ENCODE results near the gene HMCES. TPM values are rescaled to one million over a fixed set of nuclear protein-coding genes. Genes with fewer than 3 reads are reported as not detected.
"Not testable (repeated sequence)": the region's sequence is repeated elsewhere in the genome, so short reads cannot be mapped to it uniquely, and the experiment has no call there.

Gene HMCES
- total RNA-seq, 2 experiments from 2014 or later = 58.2 to 62.2 TPM

DNA sequence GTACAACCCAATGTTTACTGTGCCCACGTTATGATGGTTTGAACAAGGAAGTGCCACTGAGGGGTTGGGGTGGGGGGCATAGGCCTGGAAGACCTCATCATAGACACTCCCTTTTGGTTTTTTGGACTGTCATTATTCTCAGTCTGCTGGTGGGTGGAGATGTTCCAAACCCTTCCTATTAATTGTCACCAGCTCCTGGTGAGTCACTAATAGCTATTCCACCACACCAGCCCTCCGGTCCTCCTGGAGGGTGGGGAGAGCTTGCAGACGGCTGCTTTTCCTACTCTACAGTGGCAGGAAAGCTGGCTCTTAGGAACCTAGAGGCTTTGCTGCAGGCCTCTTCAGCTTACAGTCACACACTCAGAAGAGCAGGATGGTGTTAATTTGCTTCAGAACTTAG lies 38.2 kb upstream of the HMCES start:
- Mint-ChIP-seq H3K4me1 (ENCODE audit: low read depth) (peaks cover 45% of the 10 kb centered on the region), H3K4me3 (no peak overlapping the region), H3K9me3 (ENCODE audit: insufficient read depth) (no peaks in the 10 kb centered on the region), H3K27me3 (ENCODE audit: low read depth) (no peaks in the 10 kb centered on the region), H3K27ac (peak overlapping the region; percentile 93), H3K36me3 (ENCODE audit: low read depth) (peaks cover 8% of the 10 kb centered on the region)
- POLR2A ChIA-PET = interaction anchor here (0.6 to 3.3 kb wide), 7 partner anchors 9 to 119 kb away, joined by 3 to 36 read pairs (median 5); partner anchors contain the start of genes CNBP, COPG1 and RAB43
- no peak for ATAC-seq
- no peak for DNase-seq
- CTCF ChIA-PET = interaction anchor here (0.6 to 4.3 kb wide), 9 partner anchors 13 to 270 kb away, joined by 3 to 23 read pairs (median 4); partner anchors contain the start of gene CNBP

DNA sequence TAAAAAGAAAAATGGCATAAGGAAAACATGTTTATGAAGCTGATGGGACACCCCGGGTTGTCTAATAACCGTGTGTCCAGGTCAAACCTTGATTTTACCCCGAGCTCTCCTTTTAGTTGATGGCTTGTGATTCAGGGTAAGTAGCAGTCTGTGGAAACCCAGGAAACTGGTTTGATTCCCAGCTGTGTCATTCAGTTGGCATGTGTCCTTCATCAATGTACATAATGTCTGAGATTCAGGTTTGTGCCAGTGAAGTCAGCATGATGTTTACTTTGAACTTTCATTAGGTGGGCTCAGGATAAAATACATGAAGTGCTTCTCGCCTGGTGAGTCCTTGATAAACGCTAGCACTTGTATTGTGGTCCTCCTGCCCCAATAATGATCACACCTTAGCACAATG lies 33.5 kb upstream of the HMCES start:
- Mint-ChIP-seq H3K4me1 (ENCODE audit: low read depth) (peaks cover 40% of the 10 kb centered on the region), H3K27ac (peak overlapping the region; percentile 60), H3K27me3 (ENCODE audit: low read depth) (no peaks in the 10 kb centered on the region), H3K36me3 (ENCODE audit: low read depth) (peaks cover 13% of the 10 kb centered on the region), H3K4me3 (no peak overlapping the region), H3K9me3 (ENCODE audit: insufficient read depth) (no peaks in the 10 kb centered on the region)
- CTCF ChIA-PET = interaction anchor here (0.6 to 4.3 kb wide), 38 partner anchors 8 to 369 kb away, joined by 3 to 90 read pairs (median 5); partner anchors contain the start of genes CFAP92, CNBP and RAB43
- DNase-seq = no peak
- POLR2A ChIA-PET = interaction anchor here (0.7 to 2.6 kb wide), 8 partner anchors 8 to 275 kb away, joined by 3 to 15 read pairs (median 4); partner anchors contain the start of genes CNBP and RAB43
- ATAC-seq = no peak

DNA sequence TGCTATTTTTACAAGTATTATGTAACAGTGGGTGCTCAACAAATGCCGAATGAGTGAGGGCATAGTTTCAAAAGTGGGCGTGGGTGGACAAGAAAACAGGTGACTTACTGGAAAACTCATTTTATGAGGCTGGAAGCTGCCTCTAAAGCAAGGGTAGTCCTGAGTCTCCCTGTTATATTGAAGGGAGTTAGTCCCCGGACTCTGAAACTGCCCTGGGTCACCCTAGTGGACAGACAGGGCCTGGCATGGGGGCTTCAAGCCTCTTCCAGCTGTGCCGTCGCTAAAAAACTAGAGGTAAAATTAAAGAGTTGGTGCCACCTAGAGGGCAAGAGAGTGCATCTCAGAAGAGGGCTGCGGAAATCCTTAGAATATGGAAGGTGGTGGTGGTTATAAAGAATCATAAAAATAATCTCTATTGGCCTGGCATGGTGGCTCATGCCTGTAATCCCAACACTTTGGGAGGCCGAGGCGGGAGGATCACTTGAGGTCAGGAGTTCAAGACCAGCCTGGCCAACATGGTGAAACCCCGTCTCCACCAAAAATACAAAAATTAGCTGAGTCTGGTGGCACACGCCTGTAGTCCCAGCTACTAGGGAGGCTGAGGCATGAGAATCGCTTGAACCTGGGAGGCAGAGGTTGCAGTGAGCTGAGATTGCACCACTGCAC lies 32.9 kb upstream of the HMCES start:
- ChIA-PET CTCF (interaction anchor here (0.6 to 4.3 kb wide), 45 partner anchors 9 to 370 kb away, joined by 3 to 90 read pairs (median 5); partner anchors contain the start of genes CFAP92, CNBP and RAB43), POLR2A (interaction anchor here (0.7 to 2.6 kb wide), 8 partner anchors 9 to 276 kb away, joined by 3 to 15 read pairs (median 6); partner anchors contain the start of genes CNBP and RAB43)
- Mint-ChIP-seq H3K4me1 (ENCODE audit: low read depth) (peaks cover 39% of the 10 kb centered on the region), H3K27ac (peak overlapping the region; percentile 60), H3K36me3 (ENCODE audit: low read depth) (peaks cover 19% of the 10 kb centered on the region)
- H3K4me3 Mint-ChIP-seq; H3K27me3 Mint-ChIP-seq (ENCODE audit: low read depth); H3K9me3 Mint-ChIP-seq (ENCODE audit: insufficient read depth): not testable (repeated sequence)
- DNase-seq = peak; percentile 87
- peak; percentile 75 for ATAC-seq

DNA sequence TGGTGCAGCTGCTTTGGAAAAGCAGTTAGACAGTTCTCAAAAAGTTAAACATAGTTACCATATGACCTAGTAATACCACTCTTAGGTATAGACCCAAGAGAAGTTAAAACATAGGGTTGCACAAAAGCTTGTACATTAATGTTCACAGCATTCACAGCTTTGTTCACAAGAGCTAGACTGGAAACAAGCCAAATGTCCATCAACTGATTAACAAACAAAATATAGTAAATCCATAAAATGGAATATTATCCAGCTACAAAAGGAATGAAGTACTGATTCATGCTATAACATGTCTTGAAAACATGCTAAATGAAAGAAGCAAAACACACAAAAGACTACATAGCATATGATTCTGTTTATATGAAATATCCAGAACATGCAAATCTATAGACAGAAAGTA lies 32.0 kb upstream of the HMCES start:
- Mint-ChIP-seq H3K9me3 (ENCODE audit: insufficient read depth) (no peaks in the 10 kb centered on the region), H3K27ac (no peak overlapping the region), H3K4me1 (ENCODE audit: low read depth) (peaks cover 37% of the 10 kb centered on the region), H3K36me3 (ENCODE audit: low read depth) (peaks cover 20% of the 10 kb centered on the region), H3K27me3 (ENCODE audit: low read depth) (no peaks in the 10 kb centered on the region), H3K4me3 (no peak overlapping the region)
- no peak for DNase-seq
- ChIA-PET POLR2A (interaction anchor here (0.6 to 2.6 kb wide), 6 partner anchors 10 to 230 kb away, joined by 3 to 15 read pairs (median 6); partner anchors contain the start of gene CNBP), CTCF (interaction anchor here (0.8 to 4.3 kb wide), 33 partner anchors 8 to 369 kb away, joined by 3 to 90 read pairs (median 7); partner anchors contain the start of genes CFAP92, CNBP and RAB43)
- ATAC-seq = no peak

DNA sequence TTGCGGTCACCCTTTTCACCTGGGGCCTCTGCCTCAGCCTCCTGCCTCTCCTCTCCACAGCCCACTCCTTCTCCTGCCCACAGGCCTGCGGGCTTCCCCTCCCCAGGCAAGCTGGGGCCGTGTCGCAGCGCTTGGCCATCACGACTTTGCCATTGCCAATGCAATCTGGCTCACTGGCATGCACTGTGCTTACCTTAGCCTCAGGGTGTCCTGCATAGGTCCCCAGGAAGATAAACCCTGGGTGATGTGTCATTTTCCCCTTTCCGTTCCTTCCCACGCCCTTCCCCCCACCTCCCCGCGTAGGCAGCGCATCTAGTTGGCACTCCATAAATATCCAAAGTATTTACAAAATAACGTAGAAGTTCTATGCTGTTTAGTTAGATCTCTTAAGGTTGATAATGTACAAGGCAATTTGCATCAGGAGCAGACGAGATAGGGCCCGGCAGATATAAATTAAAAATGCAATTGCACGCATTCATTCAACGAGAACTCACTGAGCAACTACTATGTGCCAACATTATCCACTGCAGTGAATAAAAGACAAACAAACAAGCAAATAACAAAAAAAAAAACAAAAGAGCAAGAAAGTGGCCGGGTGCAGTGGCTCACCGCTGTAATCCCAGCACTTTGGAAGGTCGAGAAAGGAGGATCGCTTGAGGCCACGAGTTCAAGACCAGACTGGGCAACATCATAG lies 30.2 kb upstream of the HMCES start:
- Mint-ChIP-seq H3K4me3 (peak overlapping the region; percentile 88), H3K9me3 (ENCODE audit: insufficient read depth) (no peaks in the 10 kb centered on the region), H3K4me1 (ENCODE audit: low read depth) (peaks cover 43% of the 10 kb centered on the region), H3K36me3 (ENCODE audit: low read depth) (peaks cover 36% of the 10 kb centered on the region), H3K27ac (peak overlapping the region; percentile 94), H3K27me3 (ENCODE audit: low read depth) (no peaks in the 10 kb centered on the region)
- no peak for DNase-seq
- no peak for ATAC-seq
- ChIA-PET POLR2A (interaction anchor here (0.8 to 2.7 kb wide), 12 partner anchors 9 to 328 kb away, joined by 3 to 19 read pairs (median 4); partner anchors contain the start of genes CNBP and RAB43), CTCF (interaction anchor here (0.6 to 4.3 kb wide), 10 partner anchors 18 to 278 kb away, joined by 3 to 78 read pairs (median 8); partner anchors contain the start of gene RAB43)

DNA sequence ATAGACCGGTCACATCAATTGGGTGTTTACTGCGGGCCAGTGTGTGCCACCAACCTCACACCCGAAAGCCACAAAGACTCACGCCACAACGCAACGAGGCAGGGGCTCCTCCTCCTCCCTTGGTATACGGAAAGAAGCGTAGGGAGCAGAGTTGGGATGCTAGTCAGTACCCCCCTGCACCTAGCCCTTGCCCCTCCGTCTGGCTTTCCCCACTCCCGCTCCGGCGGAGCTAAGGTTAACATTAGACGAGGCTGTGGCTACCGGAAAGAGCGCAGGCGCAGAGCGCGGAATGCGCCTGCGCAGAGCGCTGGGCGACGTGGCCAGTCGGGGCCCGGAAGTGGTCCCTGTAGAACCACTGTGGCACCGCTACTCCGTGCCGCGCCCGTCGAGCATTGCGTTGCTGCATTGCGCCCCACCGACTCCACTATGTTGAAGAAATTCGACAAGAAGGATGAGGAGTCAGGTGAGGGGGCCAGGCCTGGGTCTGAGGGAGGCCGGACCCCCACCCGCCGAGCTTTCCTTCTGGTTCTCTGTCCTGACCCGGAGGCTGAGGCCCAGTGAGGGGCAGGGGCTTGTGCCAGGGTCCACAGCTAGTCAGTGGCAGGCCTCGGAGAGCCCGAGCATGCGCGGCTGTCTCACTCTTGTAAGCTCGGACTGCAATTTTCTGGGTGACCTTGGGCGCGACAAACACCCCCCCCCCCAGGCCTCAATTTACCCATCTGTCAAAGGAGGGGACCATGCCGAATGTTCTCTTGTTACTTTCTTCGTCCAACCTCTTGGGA lies 29.2 kb upstream of the HMCES start, which contains the start of gene COPG1:
Gene COPG1 (plus strand): TSS at position 323 of the 782 bp plus-strand sequence. CDS start 104 bp downstream, at position 427.
- DNase-seq = peak; percentile 90
- Mint-ChIP-seq H3K27me3 (ENCODE audit: low read depth) (no peaks in the 10 kb centered on the region), H3K4me3 (peak within 1 kb of the TSS; percentile 88), H3K4me1 (ENCODE audit: low read depth) (peaks cover 43% of the 10 kb centered on the region), H3K9me3 (ENCODE audit: insufficient read depth) (no peaks in the 10 kb centered on the region), H3K36me3 (ENCODE audit: low read depth) (peaks cover 44% of the 10 kb centered on the region), H3K27ac (peak within 1 kb of the TSS; percentile 94)
- POLR2A ChIA-PET = interaction anchor here (0.6 to 2.7 kb wide), 21 partner anchors 10 to 400 kb away, joined by 3 to 19 read pairs (median 3); partner anchors contain the start of genes CNBP, ISY1 and RAB43
- CTCF ChIA-PET = interaction anchor here (1.2 to 3.6 kb wide), 7 partner anchors 11 to 374 kb away, joined by 3 to 17 read pairs (median 5); no protein-coding TSS in a partner anchor
- ATAC-seq = peak; percentile 87

DNA sequence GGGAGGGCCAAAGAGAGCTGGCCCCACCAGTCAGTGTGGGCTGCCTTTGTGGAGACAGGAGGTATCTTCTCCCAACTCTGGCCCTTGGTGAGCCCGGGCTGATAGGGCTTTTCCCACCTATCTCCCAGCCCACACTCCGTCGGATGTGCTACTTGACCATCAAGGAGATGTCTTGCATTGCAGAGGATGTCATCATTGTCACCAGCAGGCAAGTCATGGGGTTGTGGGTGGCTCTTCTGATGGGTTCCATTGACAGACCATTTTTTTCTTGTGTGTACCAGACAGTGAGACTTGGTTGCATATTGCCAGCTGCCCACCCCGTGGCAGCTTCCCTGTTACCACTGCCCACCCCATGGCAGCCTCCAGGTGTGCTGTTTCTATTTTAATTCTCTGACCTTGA lies 25.9 kb upstream of the HMCES start:
- peaks cover 26% of the 10 kb centered on the region for H3K4me1 Mint-ChIP-seq (ENCODE audit: low read depth)

DNA sequence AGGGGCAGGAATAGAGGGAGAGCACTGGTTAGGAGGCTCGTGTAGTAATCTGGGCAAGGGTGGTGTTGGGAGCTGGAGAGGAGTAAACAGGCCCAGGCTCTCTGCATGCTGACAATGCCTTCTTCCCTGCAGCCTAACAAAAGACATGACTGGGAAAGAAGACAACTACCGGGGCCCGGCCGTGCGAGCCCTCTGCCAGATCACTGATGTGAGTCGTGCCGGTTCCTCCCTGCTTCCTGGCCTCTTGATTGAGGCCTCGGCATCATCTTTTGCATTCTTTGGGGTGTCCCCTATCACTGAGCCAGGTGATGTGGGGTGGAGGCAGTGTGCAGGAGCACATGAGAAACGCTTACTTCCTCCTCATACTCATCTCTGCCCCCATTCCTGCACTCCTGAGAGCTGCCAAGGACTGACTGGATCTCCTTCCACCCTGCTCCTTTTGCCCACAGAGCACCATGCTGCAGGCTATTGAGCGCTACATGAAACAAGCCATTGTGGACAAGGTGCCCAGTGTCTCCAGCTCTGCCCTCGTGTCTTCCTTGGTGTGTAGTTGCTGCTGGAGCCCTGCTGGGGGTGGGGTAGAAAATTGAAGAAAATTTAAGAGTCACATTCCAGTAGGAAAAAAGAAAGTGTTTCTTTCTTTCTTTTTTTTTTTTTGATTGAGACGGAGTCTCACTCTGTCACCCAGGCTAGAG lies 24.0 kb upstream of the HMCES start:
- peaks cover 81% of the 10 kb centered on the region for H3K36me3 Mint-ChIP-seq (ENCODE audit: low read depth)
- POLR2A ChIA-PET = interaction anchor here (0.6 to 1.8 kb wide), 2 partner anchors 34 to 61 kb away, joined by 4 to 7 read pairs; a partner anchor contains a TSS
- ATAC-seq (no peak), DNase-seq (no peak)
- no peaks in the 10 kb centered on the region for H3K9me3 Mint-ChIP-seq (ENCODE audit: insufficient read depth)
- H3K27ac Mint-ChIP-seq = no peak overlapping the region
- no peak overlapping the region for H3K4me3 Mint-ChIP-seq
- no peaks in the 10 kb centered on the region for H3K27me3 Mint-ChIP-seq (ENCODE audit: low read depth)
- CTCF ChIA-PET = no interaction called here
- H3K4me1 Mint-ChIP-seq (ENCODE audit: low read depth) = peaks cover 13% of the 10 kb centered on the region

More for the DNA sequence above, 25.9 kb upstream of the HMCES start:
- ATAC-seq (no peak), DNase-seq (no peak)
- CTCF ChIA-PET = interaction anchor here (0.9 to 2.2 kb wide), 3 partner anchors 70 to 283 kb away, joined by 3 to 12 read pairs (median 9); no protein-coding TSS in a partner anchor
- no peaks in the 10 kb centered on the region for H3K9me3 Mint-ChIP-seq (ENCODE audit: insufficient read depth)
- POLR2A ChIA-PET = no interaction called here
- no peaks in the 10 kb centered on the region for H3K27me3 Mint-ChIP-seq (ENCODE audit: low read depth)
- H3K36me3 Mint-ChIP-seq (ENCODE audit: low read depth) = peaks cover 73% of the 10 kb centered on the region
- no peak overlapping the region for H3K4me3 Mint-ChIP-seq
- H3K27ac Mint-ChIP-seq = no peak overlapping the region

DNA sequence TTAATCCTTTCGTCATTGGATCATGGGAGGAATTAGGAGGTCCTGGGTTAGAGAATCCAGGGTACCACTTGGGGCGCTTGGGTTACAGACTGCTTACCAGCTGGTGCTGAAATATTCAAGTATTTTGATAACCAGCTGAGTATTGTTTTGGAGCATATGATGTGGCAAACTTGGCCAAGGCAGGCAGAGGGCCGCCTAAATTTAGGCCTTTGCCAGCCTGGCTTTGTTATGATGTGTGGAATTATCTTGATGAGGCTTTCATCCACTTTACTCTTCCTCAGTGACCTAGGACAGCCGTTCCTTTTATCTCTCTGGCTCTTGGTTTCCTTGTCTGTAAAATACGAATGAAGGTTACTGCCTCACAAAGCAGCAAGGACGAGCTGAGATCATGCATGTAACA lies 22.4 kb upstream of the HMCES start:
- ChIA-PET CTCF (interaction anchor here (0.9 kb wide), 1 partner anchor 11 kb away, joined by 3 read pairs; no protein-coding TSS in a partner anchor), POLR2A (interaction anchor here (0.6 to 1.1 kb wide), 2 partner anchors 16 to 22 kb away, joined by 3 read pairs; no protein-coding TSS in a partner anchor)
- Mint-ChIP-seq H3K4me3 (no peak overlapping the region), H3K4me1 (ENCODE audit: low read depth) (peaks cover 6% of the 10 kb centered on the region), H3K27ac (no peak overlapping the region), H3K27me3 (ENCODE audit: low read depth) (no peaks in the 10 kb centered on the region), H3K36me3 (ENCODE audit: low read depth) (peaks cover 87% of the 10 kb centered on the region), H3K9me3 (ENCODE audit: insufficient read depth) (no peaks in the 10 kb centered on the region)
- no peak for ATAC-seq
- no peak for DNase-seq

DNA sequence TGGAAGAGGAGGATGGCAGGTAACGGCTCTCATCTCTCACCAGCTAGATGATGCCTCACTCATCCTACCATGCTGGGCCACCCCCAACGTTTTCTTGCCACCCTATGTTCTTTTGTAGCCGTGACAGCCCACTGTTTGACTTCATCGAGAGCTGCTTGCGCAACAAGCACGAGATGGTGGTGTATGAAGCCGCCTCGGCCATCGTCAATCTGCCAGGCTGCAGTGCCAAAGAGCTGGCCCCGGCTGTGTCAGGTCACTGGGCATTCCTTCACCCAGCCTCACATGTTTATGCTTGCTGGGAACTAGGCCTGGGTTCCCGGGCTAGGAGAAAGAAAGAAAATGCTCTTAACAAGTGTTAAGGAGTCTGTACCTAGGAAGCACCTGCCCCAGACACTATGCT lies 21.1 kb upstream of the HMCES start:
- peaks cover 83% of the 10 kb centered on the region for H3K36me3 Mint-ChIP-seq (ENCODE audit: low read depth)
- no peak overlapping the region for H3K27ac Mint-ChIP-seq
- POLR2A ChIA-PET = no interaction called here

More for the DNA sequence above, 21.1 kb upstream of the HMCES start:
- Mint-ChIP-seq H3K27me3 (ENCODE audit: low read depth) (no peaks in the 10 kb centered on the region), H3K4me3 (no peak overlapping the region), H3K9me3 (ENCODE audit: insufficient read depth) (no peaks in the 10 kb centered on the region), H3K4me1 (ENCODE audit: low read depth) (no peaks in the 10 kb centered on the region)
- CTCF ChIA-PET = no interaction called here
- no peak for DNase-seq
- ATAC-seq = no peak
